8988T (cell line): Measurements from ENCODE around the gene DISP3.

Experiments
- DNase-seq: peaks from one replicate; pipeline ENCODE4 v3.0.0; 2011

DISP3 gene

DNA sequence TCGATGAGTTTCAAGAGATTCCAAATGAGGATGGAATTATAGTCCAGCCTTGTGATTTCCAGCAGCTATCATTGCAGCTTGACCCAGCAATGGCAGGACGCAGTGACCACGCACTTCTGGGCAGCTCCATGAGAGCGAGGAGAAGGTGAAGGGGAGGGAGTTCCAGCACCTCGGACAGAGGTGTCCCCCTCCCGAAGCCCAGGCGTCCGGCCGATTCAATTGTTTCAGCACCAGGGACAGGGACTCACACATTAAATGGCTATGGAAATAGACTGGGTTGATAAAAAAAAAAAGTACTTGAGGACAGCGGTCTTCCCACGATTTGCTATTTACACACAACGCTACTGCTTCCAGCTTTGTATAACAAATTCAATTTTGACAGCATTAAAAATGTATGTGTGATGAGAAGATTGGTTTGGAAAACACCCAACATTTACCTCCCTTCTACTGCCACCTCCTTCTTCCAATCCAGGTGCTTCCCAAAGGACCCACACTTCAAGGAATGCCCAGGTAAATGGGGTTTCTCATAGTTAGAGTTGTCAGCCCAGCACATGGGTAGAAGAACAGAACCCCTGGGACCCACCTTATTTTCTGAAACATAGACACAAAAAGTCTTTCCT, 71.8 kb downstream of the DISP3 start:
- no peak for DNase-seq

DNA sequence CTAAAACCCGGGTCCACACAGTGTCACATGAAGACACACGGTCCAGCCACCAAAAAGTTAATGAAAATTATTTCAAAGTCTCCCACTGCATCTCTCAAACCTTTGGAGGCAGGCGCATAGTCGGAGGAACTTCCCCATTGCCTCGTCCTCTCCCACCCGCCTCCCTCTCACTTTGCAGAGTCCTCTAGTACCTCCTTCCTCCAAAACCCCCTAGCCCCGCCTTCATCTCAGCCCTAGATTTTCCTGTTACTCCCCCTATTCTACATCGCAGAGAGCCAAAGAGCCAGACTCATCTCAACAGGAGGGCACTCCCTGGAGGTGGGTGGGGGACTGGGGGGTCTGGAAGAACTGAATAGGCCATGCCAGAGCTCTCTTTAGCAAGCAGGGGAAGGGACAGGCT, 79.3 kb downstream of the DISP3 start:
- no peak for DNase-seq

DNA sequence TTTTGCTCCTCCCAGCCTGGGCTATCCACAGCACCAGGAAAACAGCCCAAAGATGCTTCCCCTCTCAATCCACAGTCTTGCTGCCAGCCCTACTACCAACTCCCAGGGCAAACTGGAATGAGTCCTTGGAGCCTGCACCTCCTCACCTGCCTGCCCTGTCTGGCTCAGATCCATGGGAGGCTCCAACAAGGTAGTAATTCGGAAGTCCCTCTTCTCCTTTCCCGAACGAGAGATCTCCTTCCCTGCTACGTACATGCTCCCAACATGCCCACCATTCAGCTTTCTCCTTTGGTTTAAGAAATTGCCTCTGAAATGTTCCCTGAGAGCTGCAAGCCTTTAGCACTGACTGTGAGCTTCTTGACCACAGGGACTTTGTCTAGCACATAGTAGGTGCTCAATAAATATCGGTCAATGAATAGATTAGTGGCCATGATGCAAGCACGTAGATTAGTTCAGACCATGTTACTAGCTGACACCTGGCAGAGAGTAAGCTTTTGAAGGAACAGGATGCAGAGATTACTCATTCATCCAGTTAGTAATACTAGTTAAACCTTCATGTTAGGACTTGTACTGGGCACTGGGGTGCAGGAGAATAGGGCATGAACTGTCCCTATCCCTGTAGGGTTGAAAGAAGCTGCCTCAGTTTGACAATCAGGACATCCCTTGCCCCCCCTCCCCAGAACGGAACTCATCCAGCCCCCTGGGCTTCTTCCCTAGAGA, 80.1 kb downstream of the DISP3 start:
- DNase-seq = no peak

DNA sequence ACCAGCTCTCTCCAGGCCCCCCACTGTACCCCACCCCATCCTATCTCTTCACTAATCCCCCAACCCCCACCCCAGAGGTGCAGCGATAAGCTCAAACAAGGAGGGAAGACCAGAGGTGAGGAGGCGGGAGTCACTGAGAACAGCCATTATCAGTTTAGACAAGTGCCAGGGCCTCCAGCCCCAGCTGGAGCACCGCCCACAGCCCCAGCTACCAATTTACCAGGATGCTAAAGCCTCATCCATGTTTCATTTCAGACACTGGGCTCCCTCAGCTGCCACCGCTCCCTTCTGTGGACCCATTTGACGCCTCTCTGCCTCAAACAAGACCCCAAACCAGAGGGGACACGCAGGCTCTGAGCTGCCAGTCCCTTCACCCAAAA, 80.6 kb downstream of the DISP3 start:
- no peak for DNase-seq

DNA sequence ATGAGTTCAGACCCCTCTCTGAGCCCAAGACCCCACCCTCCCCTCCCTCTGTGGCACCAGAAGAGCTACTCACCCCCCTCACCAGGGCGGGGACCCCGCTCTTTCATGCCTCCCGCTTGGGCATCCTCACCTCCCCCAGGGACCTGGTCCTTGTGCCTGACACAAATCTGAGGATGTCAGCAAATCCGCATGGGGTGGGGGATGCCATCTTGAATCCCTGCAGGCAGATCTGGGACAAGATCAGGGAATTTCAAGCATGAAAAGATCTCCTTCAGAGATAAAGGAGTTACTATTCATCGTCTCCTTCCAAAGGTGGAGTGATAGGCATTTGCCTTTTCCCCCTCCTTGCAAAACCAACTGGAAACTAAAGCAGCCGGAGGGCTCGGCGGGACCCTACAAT, 81.1 kb downstream of the DISP3 start:
- no peak for DNase-seq

DNA sequence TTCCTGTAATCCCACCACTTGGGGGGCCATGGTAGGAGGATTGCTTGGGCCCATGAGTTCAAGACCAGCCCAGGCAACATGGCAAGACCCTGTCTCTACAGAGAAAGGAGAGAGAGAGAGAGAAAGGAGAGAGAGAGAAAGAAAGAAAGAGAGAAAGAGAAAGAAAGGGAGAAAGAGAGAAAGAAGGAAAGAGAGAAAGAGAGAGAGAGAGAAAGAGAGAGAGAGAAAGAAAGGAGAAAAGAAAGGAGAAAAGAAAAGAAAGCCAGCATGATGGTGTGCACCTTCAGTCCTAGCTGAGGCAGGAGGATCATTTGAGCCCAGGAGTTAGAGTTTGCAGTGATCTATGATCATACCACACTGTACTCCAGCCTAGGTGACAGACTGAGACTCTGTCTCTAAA, 82.8 kb downstream of the DISP3 start:
- no peak for DNase-seq

DNA sequence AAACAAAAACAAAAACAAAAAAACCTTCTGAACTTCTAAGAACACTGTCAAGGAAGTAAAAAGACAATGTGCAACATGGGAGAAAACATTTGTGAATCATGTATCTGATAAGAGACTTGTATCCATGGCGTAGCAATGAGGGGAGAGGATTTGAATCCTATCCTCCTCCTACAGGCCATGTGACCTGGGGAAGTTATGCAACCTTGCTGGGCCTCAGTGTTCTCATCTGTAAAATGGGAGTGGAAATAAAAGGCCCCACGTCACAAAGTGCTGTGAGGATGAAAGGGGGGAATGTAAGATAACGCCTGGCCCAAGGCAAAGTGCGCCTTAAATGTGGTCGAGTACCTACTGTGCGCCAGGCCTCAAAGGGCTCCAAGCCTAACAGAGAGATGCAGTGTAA, 83.7 kb downstream of the DISP3 start:
- no peak for DNase-seq

DNA sequence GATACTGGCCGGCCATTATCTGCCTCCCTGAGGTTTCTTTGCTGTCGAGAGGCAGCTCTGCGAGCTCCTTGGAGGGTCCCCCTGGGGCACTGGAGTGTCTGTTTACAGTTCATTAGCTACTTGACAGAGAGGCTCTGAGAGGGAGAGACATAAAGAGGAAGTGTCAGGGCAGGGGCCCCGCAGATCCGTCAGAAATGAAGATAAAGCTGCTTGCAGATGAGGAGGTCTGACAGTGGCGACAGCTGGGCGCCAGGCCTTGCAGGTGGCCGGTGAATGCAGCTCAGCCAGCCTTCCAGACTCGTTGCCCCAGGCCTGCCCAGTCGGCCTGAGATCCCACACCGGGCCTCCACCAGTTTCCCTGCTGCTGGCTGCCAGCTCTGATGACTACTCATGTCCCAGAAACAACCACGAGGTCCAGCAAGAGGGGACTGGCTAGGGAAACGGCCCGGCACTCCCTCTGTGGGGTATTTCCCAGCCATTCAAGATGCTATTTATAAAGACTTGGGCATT, 84.7 kb downstream of the DISP3 start:
- no peak for DNase-seq

DNA sequence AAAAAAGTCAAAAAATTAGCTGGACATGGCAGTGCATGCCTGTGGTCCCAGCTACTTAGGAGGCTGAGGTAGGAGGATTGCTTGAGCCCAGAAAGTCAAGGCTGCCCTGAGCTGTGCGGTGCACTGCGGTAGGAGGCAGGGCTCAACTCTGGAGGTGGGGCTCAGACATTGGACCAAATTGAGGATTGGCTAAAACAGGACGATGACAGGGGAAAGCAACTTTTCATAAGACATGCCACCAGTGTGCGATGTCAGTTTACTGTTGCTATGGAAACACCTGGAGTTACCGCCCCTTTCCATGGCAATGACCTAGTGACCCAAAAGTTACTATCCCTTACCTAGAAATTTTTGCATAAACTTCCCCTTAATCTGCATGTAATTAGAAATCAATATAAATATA, 85.3 kb downstream of the DISP3 start:
- DNase-seq = no peak

DNA sequence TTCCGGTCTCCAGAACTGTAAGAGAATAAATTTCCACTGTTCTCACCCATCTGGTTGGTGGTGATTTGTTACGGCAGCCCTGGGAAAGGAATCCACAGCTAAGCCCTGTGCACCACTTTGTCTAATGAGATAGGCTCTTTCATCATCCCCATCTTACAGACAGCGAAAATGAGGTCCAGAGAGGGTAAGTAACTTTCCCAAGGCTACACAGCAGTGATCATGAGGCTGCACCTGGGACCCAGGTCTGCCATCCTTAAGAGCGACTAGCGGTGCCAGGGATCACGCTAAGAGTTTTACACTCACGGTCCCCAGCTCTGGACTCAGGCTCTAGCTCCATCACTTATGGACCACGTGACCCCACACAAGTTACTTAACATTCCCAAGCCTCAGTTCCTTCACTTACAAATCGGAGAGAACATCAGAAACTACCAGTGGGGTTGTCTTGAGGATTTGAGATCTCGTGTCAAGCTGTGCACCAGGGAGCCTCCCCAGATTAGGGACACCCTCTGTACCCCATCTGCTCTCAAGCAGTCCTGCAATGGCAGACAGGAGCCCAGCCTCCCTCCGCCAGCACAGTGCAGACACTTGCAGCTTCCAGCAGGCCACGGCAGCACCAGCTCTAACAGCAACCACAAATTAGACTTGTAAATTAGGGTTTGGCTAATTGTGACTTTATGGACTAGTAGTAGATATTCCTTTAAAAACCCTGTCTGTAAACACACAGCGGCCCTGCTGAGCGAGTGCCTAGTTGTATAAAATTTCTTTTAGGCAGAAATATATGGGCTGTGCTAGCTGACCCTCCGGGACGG, 87.3 kb downstream of the DISP3 start:
- no peak for DNase-seq

DNA sequence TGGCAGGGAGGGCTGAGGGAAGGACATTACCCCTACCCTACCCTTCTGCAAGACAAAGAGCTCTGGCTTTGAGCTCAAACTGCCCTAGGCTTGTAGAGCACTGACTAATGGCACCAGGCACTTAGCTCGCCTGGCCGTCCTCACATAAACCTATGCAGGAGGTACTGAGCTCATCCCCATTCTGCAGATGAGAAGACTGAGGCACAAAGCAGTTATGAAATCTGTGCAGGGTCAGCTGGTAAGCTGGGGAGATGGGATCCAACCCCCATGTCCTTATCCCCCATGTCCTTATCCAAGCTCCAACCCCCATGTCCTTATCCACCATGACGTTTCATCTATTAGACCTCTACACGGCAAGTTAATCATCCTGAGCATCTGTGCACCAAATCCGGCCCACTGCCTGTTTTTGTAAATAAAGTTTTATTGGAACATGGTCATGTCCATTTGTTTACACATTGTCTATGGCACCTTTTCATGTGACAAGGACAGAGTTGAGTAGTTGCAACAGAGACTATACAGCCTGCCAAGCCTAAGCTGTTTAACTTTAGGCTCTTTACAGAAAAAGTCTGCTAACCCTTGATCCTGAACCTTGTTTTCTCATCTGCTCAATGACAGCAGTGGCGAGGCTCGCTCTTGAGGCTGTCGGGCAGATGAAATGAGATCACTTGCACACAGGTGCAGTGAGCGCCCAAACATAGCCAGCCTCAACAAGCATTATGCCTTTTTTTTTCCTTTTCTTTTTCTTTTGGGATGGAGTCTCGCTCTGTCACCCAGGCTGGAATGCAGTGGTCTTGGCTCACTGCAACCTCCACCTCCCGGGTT, 88.5 kb downstream of the DISP3 start:
- no peak for DNase-seq

DNA sequence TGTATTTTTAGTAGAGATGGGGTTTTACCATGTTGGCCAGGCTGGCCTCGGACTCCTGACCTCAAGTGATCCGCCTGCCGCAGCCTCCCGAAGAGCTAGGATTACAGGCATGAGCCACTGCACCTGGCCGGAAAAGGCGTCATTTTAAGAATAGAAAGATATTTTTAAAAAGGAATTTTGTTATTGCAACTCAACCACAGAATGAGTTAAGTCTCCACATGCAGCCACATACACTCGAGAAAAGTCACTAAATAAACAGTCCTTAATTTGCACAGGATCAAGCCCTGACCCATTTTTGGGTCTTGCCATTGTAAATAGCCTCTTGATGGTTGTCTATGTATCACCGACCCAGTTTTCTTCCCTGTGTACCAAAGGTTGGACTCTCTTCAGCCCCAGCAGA, 89.7 kb downstream of the DISP3 start:
- DNase-seq = no peak

DNA sequence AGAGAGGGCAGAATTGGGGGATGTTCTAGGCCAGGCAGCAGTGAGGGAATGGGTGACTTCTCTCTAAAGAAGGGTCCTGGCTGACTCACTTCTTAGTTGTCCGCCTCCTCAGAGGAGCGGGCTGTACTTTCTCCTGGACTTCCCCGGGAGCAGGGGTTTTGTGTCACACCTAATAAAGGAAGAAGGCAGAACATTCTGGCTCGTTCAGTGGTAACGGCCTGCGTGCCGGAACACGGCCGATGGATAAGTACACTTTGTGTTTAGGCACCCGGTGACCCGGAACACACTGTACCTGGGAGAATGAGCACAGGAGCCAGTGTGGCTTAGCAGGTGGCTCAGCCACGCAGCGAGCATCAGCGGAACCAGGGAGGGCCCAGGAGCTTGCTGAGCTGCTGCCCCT, 90.6 kb downstream of the DISP3 start:
- no peak for DNase-seq

DNA sequence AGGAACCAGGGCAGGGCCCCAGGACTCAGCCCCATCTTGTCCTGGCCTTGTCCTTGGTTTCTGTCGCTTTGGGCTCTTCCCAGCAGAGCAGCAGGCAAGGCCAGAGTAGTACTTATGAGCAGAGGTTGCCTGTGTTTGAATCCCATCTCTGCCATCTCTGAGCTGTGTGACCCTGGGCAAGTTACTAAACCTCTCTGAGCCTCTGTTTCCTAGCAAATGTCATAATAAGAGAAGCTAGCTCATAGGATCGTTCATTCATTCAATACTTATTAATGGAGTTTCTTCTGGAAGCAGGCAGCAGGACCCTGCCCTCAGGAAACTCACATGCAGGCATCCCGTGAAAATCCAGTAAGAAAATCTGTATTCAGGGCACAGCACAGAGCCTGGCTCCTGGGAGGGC, 91.0 kb downstream of the DISP3 start:
- DNase-seq = no peak

DNA sequence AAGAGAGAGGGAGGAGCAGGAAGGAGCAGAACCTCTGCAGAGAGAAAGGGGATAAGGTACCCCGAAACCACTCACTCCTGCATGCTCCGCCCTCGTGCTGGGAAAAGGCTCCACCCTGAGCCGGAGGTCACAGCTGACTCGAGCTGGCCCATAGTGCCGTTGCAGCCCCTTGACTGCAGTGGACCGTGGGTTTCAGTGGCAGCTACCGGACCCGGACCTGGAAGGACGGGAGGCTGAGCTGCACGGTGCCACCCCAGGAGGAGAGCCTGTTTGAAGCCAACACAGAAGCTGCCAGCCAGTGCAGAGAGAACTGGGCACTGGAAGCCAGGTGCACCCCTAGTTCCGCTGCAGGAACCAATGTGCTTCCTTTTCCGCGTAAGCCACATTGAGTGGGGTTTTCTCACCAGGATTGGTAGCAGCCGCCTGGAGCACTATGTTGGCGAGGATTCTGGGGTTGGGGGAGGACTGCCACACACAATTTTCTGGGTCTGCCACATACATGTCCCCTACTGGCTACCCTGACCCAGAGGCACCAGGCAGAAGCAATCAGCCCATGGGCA, 91.9 kb downstream of the DISP3 start:
- no peak for DNase-seq

DNA sequence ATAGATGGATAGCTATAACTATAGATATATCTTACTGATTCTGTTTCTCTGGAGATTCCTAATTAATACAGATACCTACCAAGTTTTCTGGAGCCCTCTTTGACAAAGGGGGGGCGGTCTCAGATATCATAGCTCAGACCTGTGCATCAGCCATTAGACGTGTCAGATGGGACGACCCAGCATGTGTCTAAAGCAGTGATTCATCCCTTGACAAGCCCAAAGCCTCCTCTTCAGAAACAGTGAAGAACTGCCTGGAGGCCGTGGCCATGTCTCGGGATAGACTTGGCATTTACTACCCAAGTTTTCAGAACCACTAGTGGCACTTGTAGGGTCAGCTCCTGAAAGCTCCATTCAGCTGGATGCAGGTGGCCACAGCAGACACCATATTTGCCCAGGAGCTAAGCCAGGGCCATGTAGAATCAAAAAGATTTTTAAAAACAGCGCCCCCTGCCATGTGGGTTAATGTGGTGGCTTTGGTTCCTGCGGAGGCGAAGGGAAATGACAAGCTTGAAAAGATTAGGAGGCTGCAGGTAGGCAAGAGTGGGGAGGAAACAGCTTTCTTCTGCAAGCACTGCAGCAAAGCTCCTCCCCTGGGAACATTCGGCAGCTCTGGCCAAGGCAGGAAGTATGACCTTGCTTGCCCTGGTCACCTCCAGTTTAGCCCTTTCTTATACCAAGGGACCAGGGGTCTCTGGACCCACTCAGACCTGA, 93.1 kb downstream of the DISP3 start:
- DNase-seq = no peak

DNA sequence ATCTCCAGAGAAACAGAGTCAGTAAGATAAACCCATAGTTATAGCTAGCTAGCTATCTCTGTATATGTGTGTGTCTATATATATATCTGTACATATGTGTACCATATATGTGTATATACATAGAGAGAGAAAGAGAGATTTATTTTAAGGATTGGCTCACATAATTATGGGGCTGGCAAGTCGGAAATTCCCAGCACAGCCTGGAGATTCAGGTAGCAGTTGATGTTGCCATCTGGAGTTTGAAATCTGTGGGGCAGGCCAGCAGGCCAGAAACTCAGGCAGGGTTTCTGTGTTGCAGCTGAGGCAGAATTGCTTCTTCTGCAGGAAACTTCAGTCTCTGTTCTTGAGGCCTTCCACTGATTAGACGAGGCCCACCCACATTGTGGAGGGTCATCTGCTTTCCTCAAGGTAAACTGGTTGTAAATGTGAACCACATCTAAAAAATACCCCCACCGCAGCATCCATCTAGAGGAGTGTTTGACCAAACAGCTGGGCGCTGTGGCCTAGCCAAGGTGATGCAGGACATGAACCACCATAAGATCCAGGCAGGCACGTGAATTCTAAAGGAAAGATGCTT, 94.2 kb downstream of the DISP3 start:
- no peak for DNase-seq

DNA sequence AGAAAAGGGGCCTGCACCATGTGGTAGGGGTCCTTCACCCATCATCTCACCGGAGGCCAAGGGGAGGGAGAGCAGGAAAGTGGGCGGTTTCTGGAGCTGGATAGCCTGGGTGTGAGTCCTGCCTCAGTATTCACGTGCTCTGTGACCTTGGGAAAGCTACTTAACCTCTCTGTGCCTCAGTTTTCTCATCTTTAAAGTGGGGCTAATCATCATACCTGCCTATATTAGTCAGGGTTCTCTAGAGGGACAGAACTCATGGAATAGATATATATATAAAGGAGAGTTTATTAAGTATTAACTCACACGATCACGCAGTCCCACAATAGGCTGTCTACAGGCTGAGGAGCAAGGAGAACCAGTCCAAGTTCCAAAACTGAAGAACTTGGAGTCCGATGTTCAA, 96.6 kb downstream of the DISP3 start:
- no peak for DNase-seq

DNA sequence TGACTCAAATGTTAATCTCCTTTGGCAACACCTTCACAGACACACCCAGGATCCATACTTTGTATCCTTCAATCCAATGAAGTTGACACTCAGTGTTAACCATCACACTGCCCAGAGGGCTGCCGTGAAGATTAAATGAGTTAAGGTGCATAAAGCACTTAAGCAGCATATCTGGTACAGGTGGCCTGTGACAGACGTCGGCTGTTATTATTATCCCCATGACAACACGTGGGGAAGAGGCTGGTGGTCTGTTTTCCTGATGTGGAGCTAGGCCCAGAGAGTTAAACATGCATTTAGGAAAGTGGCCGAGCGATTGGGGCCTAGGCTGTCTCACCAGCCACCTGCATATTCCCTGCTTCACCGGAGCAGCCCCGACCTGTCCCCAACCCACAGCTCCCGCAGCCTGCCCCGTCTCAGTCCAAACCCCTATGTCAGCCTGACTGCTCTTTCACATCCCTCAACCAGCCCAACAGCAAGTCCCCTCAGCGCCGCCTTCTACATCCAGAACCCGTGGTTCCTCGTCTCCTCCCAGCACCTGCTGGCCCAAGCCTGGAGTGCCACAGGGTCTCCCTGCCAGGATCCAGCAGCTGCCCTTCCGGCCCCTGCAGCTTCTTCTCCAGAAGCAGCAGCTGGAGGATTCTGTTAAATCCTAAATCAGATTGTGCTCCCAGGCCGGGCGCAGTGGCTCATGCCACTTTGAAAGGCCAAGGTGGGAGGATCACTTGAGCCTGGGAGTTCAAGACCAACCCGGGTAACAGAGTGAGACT, 97.3 kb downstream of the DISP3 start:
- DNase-seq = no peak

DNA sequence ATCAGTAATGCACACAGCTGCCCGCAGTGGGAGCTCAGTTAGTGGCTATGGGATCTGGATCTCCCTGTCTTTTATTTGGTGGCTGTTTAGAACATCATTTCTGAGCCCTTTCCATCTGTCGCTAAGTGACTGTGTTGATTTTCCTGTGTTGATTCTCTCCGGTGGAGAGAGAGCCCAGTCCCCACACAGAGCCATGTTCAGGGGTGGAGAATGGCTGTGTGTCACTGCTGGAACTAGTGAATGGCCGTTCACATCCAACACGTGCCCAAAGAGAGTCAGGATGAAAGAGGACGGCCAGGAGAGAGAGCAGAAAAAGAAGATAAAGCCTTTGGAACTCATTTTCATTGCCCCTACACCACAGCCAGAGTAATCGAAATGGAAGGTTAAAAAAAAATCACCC, 99.0 kb downstream of the DISP3 start:
- no peak for DNase-seq

DNA sequence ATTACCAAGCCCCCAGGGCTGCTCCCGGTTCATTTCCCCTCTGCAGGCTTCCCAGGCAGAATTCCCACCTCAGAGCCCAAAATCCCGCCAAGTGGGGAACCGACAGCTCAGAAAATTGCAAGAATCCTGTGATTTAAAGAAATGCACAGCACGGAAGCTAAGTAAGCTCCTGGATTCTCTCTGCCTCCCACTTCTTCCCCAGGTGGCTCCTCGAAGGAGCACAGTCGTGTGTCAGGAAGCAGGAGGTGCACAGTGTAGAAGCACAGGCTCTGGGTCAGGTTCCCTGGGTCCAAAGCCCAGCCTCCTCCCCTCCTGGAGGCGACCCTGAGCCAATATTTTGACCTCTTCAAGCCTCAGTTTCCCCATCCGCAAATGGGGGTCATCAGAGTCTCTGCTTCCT, 100.6 kb downstream of the DISP3 start:
- no peak for DNase-seq
